GM10248 (cell line): ENCODE results near the gene ROR2.

Source experiments
- CTCF ChIA-PET: fragments of 300-600 bp; sonication (Branson Sonifier 250); formaldehyde crosslinking; extraction: SDS; loops from one replicate; lab custom pipeline; 2021; ENCODE audit warnings: antibody characterized with exemption; lab: Yijun Ruan, JAX
- POLR2A ChIA-PET: fragments of 350-650 bp; sonication (Branson Sonifier 250); formaldehyde crosslinking; extraction: SDS; loops from one replicate; lab custom pipeline; 2020; ENCODE audit warnings: antibody characterized with exemption; lab: Yijun Ruan, JAX
- DNase-seq: peaks from one replicate; pipeline ENCODE4 v3.0.0; 2012; ENCODE audit errors: extremely low spot score
- TF ChIP-seq, protein P1 (sequence below): IDR thresholded peaks from 2 replicates; pipeline ENCODE4 v1.5.1; 2012; ENCODE audit warnings: mild to moderate bottlenecking, low read depth; ENCODE audit errors: extremely low read depth, missing control alignments, control extremely low read depth

ROR2 gene

DNA sequence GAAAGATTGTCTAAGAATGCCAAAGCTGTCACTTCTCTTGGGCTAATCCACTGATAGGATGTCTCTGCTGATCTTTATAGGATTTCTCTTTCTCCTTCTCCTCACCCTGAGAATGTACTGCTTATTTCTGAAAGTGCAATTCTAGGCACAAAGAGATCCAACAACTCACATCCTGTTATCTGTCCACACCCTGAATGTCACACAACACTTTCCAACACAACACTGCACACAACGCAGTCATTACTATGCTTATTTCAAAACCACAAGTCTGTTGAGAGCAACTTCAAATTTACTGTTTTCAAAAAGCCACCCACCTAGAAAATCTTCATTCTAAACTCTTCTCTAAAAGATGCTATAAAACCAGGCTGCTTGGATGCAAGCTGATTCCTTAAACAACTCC lies 215.0 kb downstream of the ROR2 start:
- ChIA-PET POLR2A (no interaction called here), CTCF (interaction anchor here (1.0 to 4.7 kb wide), 9 partner anchors 9 to 118 kb away, joined by 3 to 32 read pairs (median 4); no protein-coding TSS in a partner anchor)
- DNase-seq, result no peak
- TF ChIP-seq, protein P1, sequence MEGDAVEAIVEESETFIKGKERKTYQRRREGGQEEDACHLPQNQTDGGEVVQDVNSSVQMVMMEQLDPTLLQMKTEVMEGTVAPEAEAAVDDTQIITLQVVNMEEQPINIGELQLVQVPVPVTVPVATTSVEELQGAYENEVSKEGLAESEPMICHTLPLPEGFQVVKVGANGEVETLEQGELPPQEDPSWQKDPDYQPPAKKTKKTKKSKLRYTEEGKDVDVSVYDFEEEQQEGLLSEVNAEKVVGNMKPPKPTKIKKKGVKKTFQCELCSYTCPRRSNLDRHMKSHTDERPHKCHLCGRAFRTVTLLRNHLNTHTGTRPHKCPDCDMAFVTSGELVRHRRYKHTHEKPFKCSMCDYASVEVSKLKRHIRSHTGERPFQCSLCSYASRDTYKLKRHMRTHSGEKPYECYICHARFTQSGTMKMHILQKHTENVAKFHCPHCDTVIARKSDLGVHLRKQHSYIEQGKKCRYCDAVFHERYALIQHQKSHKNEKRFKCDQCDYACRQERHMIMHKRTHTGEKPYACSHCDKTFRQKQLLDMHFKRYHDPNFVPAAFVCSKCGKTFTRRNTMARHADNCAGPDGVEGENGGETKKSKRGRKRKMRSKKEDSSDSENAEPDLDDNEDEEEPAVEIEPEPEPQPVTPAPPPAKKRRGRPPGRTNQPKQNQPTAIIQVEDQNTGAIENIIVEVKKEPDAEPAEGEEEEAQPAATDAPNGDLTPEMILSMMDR, result no peak

DNA sequence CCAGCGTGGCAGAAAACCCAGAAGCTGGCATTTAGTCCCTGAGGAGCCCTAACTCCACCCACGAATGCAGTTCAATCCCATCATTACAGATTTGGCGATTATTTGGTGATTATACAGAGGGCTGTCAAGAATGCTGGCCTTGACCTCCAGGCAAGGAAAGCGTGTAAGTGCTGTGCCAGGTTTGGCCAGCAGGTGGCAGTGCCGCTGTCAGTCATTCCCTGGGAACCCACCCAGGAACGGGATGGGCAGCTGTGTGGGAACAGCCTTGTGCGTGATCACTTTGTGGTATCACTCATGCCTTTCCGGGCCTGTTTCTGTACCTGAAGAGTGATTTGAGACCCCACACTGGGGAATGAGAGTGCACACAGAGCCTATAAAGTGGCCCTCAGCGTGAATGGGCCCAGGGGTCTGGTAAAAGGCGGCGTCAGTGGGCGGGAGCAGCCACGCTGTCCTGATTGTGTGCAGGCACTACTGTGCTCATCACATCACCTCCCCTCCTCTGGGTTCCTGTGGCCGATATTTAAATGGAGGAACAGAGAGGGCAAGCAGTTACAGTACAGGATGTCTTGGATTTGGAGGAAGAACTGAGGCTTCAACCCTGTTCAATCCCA lies 215.6 kb downstream of the ROR2 start:
- peak; percentile 81 for DNase-seq
- ChIA-PET CTCF (interaction anchor here (0.9 to 4.7 kb wide), 15 partner anchors 9 to 825 kb away, joined by 3 to 32 read pairs (median 3); no protein-coding TSS in a partner anchor), POLR2A (no interaction called here)
- TF ChIP-seq, protein P1, result peak; percentile 95

DNA sequence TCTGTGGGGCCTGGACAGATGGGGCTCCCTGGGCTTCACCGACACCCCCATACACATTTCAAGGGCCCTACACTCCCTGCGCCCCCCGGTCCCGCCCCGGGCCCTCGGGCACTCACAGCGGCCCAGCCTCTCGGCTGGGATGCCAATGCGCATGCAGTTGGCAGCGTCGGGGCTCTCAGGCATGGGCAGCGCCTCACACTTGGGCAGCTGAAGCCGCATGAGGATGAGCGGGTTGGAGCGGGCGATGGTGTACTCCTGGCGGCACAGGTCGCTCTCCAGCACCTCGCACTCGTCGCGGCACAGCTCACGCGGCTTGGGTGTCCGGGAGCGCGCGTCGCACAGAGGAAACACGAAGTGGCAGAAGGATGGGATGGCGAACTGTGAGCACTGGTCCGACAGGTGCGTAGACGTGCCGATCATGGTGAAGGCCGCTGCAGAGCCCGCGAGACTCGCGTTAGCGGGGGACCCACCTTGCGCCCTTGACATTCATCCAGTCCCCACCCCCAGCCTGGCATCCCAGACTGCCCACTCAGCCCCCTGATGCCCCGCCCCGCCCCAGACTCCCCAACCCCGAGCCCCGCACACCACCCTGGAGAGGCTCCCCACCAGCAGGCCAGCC lies 216.9 kb downstream of the ROR2 start:
- CTCF ChIA-PET, result interaction anchor here (1.3 to 4.7 kb wide), 9 partner anchors 10 to 819 kb away, joined by 3 to 32 read pairs (median 5); no protein-coding TSS in a partner anchor
- DNase-seq, result no peak
- TF ChIP-seq, protein P1, result no peak
- POLR2A ChIA-PET, result no interaction called here

DNA sequence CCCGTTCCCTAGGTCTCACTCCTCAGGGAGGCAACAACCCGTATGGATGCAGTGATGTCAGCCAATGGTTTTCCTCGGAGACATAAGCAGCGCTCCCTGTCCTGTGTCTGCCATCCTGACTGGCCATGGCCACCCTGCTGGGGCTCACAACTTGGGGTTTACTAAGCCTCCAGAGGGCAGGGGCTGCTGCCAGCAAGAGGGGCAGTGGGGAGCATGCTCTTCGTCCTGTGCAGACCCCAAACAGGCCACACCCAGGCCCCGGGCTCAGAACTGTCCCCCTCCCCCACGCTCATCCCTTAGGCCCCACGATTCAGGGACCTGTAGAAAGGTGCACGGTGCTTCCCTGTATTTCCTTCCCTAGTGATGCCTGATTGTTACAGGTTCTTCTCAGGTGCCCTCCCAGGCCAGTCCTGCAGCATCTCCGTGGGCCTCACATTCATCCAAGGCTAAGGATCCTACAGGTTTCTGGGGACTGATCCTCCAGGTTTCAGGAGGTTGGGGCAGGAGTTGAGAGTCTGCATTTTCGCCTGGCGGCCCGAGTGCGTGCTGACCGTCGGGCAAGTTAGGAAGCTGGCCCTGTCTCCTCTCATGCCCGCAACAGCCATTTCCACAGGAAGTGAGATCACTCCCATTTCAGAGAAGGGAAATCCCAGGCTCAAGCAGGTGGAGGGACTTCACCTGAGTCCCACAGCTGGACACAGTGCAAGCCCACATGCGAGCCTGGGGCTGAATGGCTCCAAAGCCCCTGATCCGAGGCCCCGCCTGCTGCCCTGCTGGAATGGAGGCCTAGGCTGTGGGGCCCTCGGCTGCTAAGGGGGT lies 217.6 kb downstream of the ROR2 start:
- POLR2A ChIA-PET, result no interaction called here
- TF ChIP-seq, protein P1, result no peak

DNA sequence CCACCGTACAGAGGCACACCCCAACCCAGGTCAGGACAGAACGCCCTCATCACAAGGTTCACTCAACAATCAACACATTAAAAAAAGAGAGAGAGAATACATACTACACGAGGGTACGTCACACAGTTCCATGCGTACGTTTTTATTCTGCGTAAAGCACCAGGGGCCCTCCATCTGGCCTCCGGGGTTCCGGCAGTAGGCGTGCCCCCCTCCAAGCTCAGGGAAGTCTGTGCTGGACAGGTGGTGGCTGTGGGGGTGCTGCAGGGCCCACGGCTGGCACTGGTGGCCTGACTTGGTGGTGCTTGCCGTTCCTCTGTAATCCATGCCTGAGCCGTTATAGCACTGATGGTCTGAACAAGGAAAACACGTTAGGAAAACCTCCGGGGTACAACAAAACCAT lies 219.2 kb downstream of the ROR2 start:
- DNase-seq, result no peak
- ChIA-PET POLR2A (no interaction called here), CTCF (interaction anchor here (2.0 kb wide), 1 partner anchor 11 kb away, joined by 19 read pairs; no protein-coding TSS in a partner anchor)
- TF ChIP-seq, protein P1, result no peak

More for the DNA sequence above, 217.6 kb downstream of the ROR2 start:
- CTCF ChIA-PET, result interaction anchor here (1.5 to 4.7 kb wide), 3 partner anchors 10 to 818 kb away, joined by 3 to 32 read pairs (median 9); no protein-coding TSS in a partner anchor
- DNase-seq, result peak; percentile 55

DNA sequence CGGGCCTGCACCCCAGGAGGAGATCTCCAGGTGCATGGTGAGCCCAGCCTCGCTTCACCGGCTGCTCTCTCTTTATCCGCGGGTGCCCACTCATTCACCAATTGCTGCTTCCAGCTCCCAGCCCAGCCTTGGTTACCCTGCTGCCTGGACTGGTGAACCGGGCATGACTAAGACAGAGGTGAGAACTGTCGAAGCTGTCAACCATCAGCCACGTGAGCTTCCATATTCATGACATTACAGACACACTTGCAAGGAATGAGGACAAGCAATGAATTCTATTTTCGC lies 220.5 kb downstream of the ROR2 start:
- no peak for DNase-seq
- POLR2A ChIA-PET, result no interaction called here
- CTCF ChIA-PET, result interaction anchor here (1.3 to 4.9 kb wide), 5 partner anchors 9 to 815 kb away, joined by 3 to 27 read pairs (median 6); no protein-coding TSS in a partner anchor

More for the DNA sequence above, 220.5 kb downstream of the ROR2 start:
- TF ChIP-seq, protein P1, result no peak
